ENCODE data around the gene BCAR3.

DNA sequence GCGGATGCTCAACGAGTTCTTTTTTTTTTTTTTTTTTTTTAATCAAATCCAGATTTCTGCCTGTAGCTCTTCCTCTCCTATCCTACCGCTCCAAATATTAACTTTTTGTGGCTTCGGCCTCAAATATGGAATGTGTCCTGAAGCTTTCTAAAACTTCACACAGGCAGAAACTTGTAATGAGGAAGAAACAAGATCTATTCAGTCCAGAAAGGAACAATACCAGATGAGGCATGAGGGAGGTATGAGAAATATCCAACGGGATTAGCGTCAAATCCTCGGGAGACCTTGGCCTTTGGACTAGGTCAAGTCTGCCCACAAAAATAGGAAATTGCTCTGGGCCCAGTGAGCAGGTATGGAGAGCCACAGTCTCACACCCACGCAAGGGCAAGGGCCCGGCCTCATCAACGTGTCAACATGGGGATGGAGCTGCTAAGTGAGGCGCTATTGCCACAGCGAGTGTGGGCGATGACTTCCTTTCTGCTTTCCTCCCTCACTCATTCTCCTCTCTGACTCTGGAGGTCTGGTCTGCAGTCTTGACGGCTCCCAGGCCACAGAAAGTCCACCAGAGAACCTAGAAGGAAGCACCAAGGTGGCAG is 66.6 kb downstream of the BCAR3 start:
- TF ChIP-seq POLR2A (IDR thresholded peaks at IDR 0.05), result no peak
- TF ChIP-seq, protein P1, sequence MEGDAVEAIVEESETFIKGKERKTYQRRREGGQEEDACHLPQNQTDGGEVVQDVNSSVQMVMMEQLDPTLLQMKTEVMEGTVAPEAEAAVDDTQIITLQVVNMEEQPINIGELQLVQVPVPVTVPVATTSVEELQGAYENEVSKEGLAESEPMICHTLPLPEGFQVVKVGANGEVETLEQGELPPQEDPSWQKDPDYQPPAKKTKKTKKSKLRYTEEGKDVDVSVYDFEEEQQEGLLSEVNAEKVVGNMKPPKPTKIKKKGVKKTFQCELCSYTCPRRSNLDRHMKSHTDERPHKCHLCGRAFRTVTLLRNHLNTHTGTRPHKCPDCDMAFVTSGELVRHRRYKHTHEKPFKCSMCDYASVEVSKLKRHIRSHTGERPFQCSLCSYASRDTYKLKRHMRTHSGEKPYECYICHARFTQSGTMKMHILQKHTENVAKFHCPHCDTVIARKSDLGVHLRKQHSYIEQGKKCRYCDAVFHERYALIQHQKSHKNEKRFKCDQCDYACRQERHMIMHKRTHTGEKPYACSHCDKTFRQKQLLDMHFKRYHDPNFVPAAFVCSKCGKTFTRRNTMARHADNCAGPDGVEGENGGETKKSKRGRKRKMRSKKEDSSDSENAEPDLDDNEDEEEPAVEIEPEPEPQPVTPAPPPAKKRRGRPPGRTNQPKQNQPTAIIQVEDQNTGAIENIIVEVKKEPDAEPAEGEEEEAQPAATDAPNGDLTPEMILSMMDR (IDR thresholded peaks at IDR 0.05 in 4 of 5, conservative IDR thresholded peaks at IDR 0.05 in 1 of 5), result no peak

Data from gastrocnemius medialis (tissue), 4 donors.